Calu3 (cell line): ENCODE measurements around the gene ADARB1. TPM values are rescaled to one million over a fixed set of nuclear protein-coding genes. Genes with fewer than 3 reads are reported as not detected.

Experiments used
- BruUV-seq: library from RNA; stranded (reverse); fragments of 400-500 nt; replicated peaks from 2 replicates; lab custom pipeline; 2021; lab: Mats Ljungman, UMichigan
- CTCF ChIA-PET: fragments of 300-600 bp; sonication (Branson Sonifier 250); formaldehyde crosslinking; loops from one replicate; lab custom pipeline; 2022; ENCODE audit warnings: antibody characterized with exemption; lab: Charles Lee
- DNase-seq: peaks from one replicate; pipeline ENCODE4 v3.0.0; 2022
- H3K27ac Mint-ChIP-seq: one replicate; pipeline ENCODE4 v1.8.0; 2022; ENCODE audit warnings: mixed read lengths; ENCODE audit not compliant: unreplicated experiment
- H3K27me3 Mint-ChIP-seq: one replicate; pipeline ENCODE4 v1.8.0; 2022; ENCODE audit warnings: mixed read lengths; ENCODE audit not compliant: unreplicated experiment
- H3K36me3 Mint-ChIP-seq: one replicate; pipeline ENCODE4 v1.8.0; 2022; ENCODE audit warnings: mild to moderate bottlenecking, moderate library complexity, mixed read lengths; ENCODE audit not compliant: insufficient read depth, unreplicated experiment
- H3K4me1 Mint-ChIP-seq: one replicate; pipeline ENCODE4 v1.8.0; 2022; ENCODE audit warnings: mild to moderate bottlenecking, low read depth, mixed read lengths; ENCODE audit not compliant: unreplicated experiment
- H3K4me3 Mint-ChIP-seq: one replicate; pipeline ENCODE4 v1.8.0; 2022; ENCODE audit warnings: mild to moderate bottlenecking, low read depth, moderate library complexity, mixed read lengths; ENCODE audit not compliant: unreplicated experiment
- H3K9me3 Mint-ChIP-seq: one replicate; pipeline ENCODE4 v1.8.0; 2022; ENCODE audit warnings: low read depth, mixed read lengths; ENCODE audit not compliant: unreplicated experiment
- CTCF ChIP-seq: fragments of 200-600 bp; IDR thresholded peaks from one replicate; pipeline ENCODE4 v1.8.0; 2022; ENCODE audit warnings: antibody characterized with exemption; ENCODE audit not compliant: unreplicated experiment
- intact Hi-C: fragments of 100-400 bp; cut with micrococcal nuclease; formaldehyde crosslinking; loops from one replicate; pipeline ENCODE4 v1.10.0; 2022; ENCODE audit not compliant: unreplicated experiment
- total RNA-seq: library from RNA; stranded (reverse); gene quantifications from 2 replicates; pipeline ENCODE4 v1.2.3, GENCODE V29; 2022

The ADARB1 gene
- total RNA-seq, 1 experiment from 2014 or later, result 2.8 TPM

GRCh38 chr21:45081636-45082035 is 7.3 kb downstream of the ADARB1 start:
- Mint-ChIP-seq H3K4me1 (no peaks in the 10 kb centered on the region), H3K9me3 (no peaks in the 10 kb centered on the region), H3K4me3 (no peak overlapping the region), H3K36me3 (no peaks in the 10 kb centered on the region), H3K27me3 (peaks cover 30% of the 10 kb centered on the region), H3K27ac (no peak overlapping the region)
- TF ChIP-seq CTCF, result no peak
- intact Hi-C loops, result no loop called here
- no TSS peak for BruUV-seq
- DNase-seq, result no peak
- CTCF ChIA-PET, result no interaction called here

- no peaks in the 10 kb centered on the region for H3K36me3 Mint-ChIP-seq
- BruUV-seq, result no TSS peak
- TF ChIP-seq CTCF, result no peak
- CTCF ChIA-PET, result no interaction called here
- H3K4me1 Mint-ChIP-seq, result no peaks in the 10 kb centered on the region
- H3K27me3 Mint-ChIP-seq, result peaks cover 37% of the 10 kb centered on the region
- H3K27ac Mint-ChIP-seq, result no peak overlapping the region
- DNase-seq, result no peak
- intact Hi-C loops, result no loop called here
- H3K9me3 Mint-ChIP-seq, result no peaks in the 10 kb centered on the region
- H3K4me3 Mint-ChIP-seq, result no peak overlapping the region
Measured at GRCh38 chr21:45082736-45083135, 8.4 kb downstream of the ADARB1 start.

GRCh38 chr21:45084121-45084520 is 9.7 kb downstream of the ADARB1 start:
- intact Hi-C loops, result no loop called here
- H3K27ac Mint-ChIP-seq, result no peak overlapping the region
- no peak for TF ChIP-seq CTCF
- no TSS peak for BruUV-seq
- H3K4me1 Mint-ChIP-seq, result no peaks in the 10 kb centered on the region
- H3K27me3 Mint-ChIP-seq, result peaks cover 32% of the 10 kb centered on the region
- DNase-seq, result no peak
- H3K36me3 Mint-ChIP-seq, result no peaks in the 10 kb centered on the region
- H3K4me3 Mint-ChIP-seq, result no peak overlapping the region
- no peaks in the 10 kb centered on the region for H3K9me3 Mint-ChIP-seq
- CTCF ChIA-PET, result no interaction called here

- no peaks in the 10 kb centered on the region for H3K36me3 Mint-ChIP-seq
- no peak for DNase-seq
- intact Hi-C loops, result no loop called here
- TF ChIP-seq CTCF, result no peak
- CTCF ChIA-PET, result no interaction called here
- H3K27ac Mint-ChIP-seq, result no peak overlapping the region
- BruUV-seq, result no TSS peak
- H3K4me3 Mint-ChIP-seq, result no peak overlapping the region
- peaks cover 30% of the 10 kb centered on the region for H3K27me3 Mint-ChIP-seq
- H3K9me3 Mint-ChIP-seq, result no peaks in the 10 kb centered on the region
- H3K4me1 Mint-ChIP-seq, result no peaks in the 10 kb centered on the region
Measured at GRCh38 chr21:45084881-45085536, 10.6 kb downstream of the ADARB1 start.
